PFSK-1 (cell line): ENCODE results near the gene ZNF384.

ENCODE experiments used
- FOXP2 ChIP-seq: optimal IDR thresholded peaks from 2 replicates; pipeline ENCODE3; 2011; ENCODE audit warnings: borderline replicate concordance, control low read depth, inconsistent platforms; ENCODE audit not compliant: insufficient read depth; ENCODE audit errors: extremely low read length, extremely low read depth
- POLR2AphosphoS5 ChIP-seq: IDR thresholded peaks from 2 replicates; pipeline ENCODE4 v1.6.1; 2012; ENCODE audit warnings: low read depth, mild to moderate bottlenecking, control low read depth, low read length, moderate library complexity
- SIN3A ChIP-seq: IDR thresholded peaks from 2 replicates; pipeline ENCODE4 v1.6.1; 2012; ENCODE audit warnings: mild to moderate bottlenecking, low read length, moderate library complexity, borderline replicate concordance; ENCODE audit not compliant: insufficient read depth
- TAF1 ChIP-seq: IDR thresholded peaks from 2 replicates; pipeline ENCODE4 v1.6.1; 2012; ENCODE audit warnings: low read length, control low read depth, borderline replicate concordance; ENCODE audit not compliant: insufficient read depth
- TF ChIP-seq, protein P1 (sequence below), 2 experiments: IDR thresholded peaks; 2 replicates each; pipeline versions ENCODE4 v1.6.1 to v1.8.0; 2011 to 2012; ENCODE audit warnings: low read depth in 2 of 2, low read length in 2 of 2, control low read depth in 1 of 2, inconsistent platforms in 1 of 2, mild to moderate bottlenecking in 1 of 2, moderate library complexity in 1 of 2; ENCODE audit not compliant: insufficient read depth in 1 of 2

The ZNF384 gene

DNA sequence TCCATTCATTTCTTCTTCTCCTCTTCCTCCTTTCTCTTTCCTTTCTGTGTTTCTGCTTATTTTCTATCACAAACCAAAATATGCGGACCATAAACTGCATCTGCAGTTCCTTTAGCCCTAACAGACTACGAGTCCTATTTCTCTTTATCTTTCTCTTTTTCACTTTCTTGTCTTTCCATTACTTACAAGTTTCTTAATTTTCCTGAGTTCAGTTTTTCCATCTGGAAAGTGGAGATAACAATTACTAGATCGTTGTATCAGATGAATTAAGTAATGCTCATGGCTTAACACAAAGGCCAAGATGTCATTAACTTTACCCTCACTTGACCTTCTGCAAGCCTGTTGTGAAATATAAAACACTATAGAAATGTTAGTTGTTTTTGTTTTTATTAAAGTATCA, 33.7 kb upstream of the ZNF384 start:
- TF ChIP-seq SIN3A (no peak), TAF1 (no peak), FOXP2 (no peak), POLR2AphosphoS5 (no peak)
- TF ChIP-seq, protein P1, sequence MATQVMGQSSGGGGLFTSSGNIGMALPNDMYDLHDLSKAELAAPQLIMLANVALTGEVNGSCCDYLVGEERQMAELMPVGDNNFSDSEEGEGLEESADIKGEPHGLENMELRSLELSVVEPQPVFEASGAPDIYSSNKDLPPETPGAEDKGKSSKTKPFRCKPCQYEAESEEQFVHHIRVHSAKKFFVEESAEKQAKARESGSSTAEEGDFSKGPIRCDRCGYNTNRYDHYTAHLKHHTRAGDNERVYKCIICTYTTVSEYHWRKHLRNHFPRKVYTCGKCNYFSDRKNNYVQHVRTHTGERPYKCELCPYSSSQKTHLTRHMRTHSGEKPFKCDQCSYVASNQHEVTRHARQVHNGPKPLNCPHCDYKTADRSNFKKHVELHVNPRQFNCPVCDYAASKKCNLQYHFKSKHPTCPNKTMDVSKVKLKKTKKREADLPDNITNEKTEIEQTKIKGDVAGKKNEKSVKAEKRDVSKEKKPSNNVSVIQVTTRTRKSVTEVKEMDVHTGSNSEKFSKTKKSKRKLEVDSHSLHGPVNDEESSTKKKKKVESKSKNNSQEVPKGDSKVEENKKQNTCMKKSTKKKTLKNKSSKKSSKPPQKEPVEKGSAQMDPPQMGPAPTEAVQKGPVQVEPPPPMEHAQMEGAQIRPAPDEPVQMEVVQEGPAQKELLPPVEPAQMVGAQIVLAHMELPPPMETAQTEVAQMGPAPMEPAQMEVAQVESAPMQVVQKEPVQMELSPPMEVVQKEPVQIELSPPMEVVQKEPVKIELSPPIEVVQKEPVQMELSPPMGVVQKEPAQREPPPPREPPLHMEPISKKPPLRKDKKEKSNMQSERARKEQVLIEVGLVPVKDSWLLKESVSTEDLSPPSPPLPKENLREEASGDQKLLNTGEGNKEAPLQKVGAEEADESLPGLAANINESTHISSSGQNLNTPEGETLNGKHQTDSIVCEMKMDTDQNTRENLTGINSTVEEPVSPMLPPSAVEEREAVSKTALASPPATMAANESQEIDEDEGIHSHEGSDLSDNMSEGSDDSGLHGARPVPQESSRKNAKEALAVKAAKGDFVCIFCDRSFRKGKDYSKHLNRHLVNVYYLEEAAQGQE (IDR thresholded peaks at IDR 0.05; ENCODE audit: insufficient read depth in 1 of 2, low read depth in 2 of 2, low read length in 2 of 2), result no peak

DNA sequence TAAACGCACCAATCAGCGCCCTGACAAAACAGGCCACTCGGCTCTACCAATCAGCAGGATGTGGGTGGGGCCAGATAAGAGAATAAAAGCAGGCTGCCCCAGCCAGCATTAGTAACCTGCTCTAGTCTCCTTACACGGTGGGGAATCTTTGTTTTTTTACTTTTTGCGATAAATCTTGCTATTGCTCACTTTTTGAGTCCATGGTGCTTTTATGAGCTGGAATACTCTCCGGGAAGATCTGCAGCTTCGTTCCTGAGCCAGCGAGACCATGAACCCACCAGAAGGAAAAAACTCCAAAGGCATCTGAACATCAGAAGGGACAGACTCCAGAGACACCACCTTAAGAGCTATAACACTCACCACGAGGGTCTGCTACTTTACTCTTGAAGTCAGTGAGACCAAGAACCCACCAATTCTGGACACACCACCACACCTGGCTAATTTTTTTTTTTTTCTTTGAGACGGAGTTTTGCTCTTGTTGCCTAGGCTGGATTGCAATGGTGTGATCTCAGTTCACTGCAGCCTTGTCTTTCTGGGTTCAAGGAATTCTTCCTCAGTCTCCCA, 27.8 kb upstream of the ZNF384 start:
- TF ChIP-seq, protein P1 (IDR thresholded peaks at IDR 0.05; ENCODE audit: insufficient read depth in 1 of 2, low read depth in 2 of 2, low read length in 2 of 2), result no peak
- TF ChIP-seq SIN3A (no peak), FOXP2 (no peak), POLR2AphosphoS5 (no peak), TAF1 (no peak)

DNA sequence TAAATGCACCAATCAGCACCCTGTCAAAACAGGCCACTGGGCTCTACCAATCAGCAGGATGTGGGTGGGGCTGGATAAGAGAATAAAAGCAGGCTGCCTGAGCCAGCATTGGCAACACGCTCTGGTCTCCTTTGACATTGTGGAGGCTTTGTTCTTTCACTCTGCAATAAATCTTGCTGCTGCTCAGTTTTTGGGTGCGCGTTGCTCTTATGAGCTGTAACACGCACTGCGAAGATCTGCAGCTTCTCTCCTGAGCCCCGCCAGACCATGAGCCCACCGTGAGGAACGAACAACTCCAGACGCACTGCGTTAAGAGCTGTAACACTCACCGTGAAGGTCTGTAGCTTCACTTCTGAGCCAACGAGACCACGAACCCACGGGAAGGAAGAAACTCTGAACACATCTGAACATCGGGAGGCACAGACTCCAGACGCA, 19.8 kb upstream of the ZNF384 start:
- no peak for TF ChIP-seq POLR2AphosphoS5
- TF ChIP-seq SIN3A, result no peak
- no peak for TF ChIP-seq FOXP2
- no peak for TF ChIP-seq TAF1
- TF ChIP-seq, protein P1 (IDR thresholded peaks at IDR 0.05; ENCODE audit: insufficient read depth in 1 of 2, low read depth in 2 of 2, low read length in 2 of 2), result no peak

DNA sequence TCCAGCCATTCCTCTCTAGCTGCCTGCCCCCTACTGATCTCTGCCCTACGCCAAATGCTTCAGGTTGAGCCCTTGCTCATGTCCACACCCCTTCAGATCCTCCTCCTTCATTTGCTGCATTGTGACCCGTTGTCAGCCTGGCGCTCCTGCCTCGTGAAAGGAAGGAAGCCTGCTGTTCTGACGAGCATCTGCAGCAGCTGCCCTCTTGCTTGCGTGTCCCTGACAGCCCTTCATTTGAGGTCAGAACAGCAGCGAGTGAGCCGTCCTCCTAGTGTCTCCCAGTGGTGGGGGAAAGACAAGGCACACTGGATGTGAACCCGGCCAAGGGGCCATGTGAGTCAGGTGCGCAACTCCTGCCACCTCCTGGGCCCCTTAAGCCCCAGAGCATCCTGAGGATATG, 14.5 kb upstream of the ZNF384 start:
- TF ChIP-seq FOXP2 (no peak), TAF1 (no peak), POLR2AphosphoS5 (no peak), SIN3A (no peak)
- TF ChIP-seq, protein P1 (IDR thresholded peaks at IDR 0.05; ENCODE audit: insufficient read depth in 1 of 2, low read depth in 2 of 2, low read length in 2 of 2), result no peak

DNA sequence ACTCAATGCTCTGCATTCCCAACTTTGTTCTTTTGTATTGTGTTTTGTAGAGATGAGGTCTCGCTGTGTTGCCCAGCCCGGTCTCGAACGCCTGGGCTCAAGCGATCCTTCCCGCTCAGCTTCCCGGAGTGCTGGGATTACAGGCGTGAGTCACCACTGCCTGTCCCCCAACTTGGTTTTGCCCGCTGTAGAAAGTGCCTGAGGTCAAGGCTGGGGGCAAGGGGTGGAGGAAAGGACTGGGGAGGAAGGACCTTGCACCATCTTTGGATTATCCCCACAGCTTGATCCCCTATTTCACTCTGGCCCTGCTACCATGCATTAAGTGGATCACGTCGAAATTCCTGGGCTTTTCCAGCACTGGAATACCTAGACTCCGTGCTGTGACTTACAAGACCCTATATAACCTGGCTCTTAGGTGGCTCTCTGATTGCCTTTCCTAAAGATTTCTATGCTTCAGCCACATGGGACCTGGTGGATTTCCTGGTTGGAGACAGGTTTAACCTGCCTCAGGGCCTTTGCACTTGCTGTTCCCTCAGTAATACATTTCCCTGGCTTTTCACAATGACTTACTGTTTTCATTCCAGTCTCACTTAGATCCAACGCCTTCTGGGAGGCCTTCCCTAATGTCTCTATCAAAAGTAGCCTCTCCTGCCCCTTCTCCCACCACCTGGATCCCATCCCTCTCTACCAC, 12.0 kb upstream of the ZNF384 start:
- no peak for TF ChIP-seq POLR2AphosphoS5
- TF ChIP-seq SIN3A, result no peak
- no peak for TF ChIP-seq TAF1
